KOPT-K1 (cell line): ENCODE measurements around the gene CFAP46.
"Not testable (repeated sequence)": the region's sequence is repeated elsewhere in the genome, so short reads cannot be mapped to it uniquely, and the experiment has no call there.

Experiments used
- H3K27ac ChIP-seq: fragments of 200-600 bp; sonication (generic); 2 replicates; pipeline ENCODE4 v1.5.1; 2016; ENCODE audit warnings: antibody characterized with exemption, mild to moderate bottlenecking, low read depth, low read length; ENCODE audit not compliant: poor library complexity, severe bottlenecking
- H3K36me3 ChIP-seq: fragments of 200-600 bp; sonication (generic); 2 replicates; pipeline ENCODE4 v1.5.1; 2017; ENCODE audit warnings: antibody characterized with exemption, mild to moderate bottlenecking, low read length, moderate library complexity; ENCODE audit not compliant: insufficient read depth
- H3K9me3 ChIP-seq: fragments of 200-600 bp; sonication (generic); 2 replicates; pipeline ENCODE4 v1.5.1; 2017; ENCODE audit warnings: antibody characterized with exemption, low read length, mild to moderate bottlenecking; ENCODE audit not compliant: insufficient read depth, poor library complexity, severe bottlenecking

Gene CFAP46

DNA sequence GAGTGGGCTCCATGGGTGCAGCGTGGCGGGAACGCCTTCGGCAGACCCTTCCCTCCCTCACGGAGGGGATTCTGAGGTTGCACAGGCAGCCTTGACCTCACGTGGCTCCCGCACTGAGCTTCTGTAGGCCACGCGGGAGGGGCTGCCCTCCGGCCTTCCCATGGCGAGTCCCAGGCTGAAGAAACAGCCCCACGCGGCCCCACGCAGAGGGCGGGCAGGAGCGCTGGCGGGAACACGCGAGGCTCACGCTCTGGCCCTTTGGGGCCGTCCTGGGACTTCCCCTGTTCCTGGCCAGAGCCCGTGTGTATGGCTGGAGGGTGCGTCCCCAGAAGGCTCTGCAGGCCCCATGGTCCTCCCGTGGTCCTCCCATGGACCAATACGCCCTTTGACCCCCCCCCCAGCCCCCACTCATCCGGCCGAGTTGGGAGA is 134.7 kb downstream of the CFAP46 start:
- Histone ChIP-seq H3K9me3 (no peaks in the 10 kb centered on the region), H3K36me3 (no peaks in the 10 kb centered on the region), H3K27ac (no peak overlapping the region)

GRCh38 chr10:132806561-132807003 is 135.8 kb downstream of the CFAP46 start:
- no peaks in the 10 kb centered on the region for H3K9me3 ChIP-seq
- no peaks in the 10 kb centered on the region for H3K36me3 ChIP-seq
- H3K27ac ChIP-seq: no peak overlapping the region

DNA sequence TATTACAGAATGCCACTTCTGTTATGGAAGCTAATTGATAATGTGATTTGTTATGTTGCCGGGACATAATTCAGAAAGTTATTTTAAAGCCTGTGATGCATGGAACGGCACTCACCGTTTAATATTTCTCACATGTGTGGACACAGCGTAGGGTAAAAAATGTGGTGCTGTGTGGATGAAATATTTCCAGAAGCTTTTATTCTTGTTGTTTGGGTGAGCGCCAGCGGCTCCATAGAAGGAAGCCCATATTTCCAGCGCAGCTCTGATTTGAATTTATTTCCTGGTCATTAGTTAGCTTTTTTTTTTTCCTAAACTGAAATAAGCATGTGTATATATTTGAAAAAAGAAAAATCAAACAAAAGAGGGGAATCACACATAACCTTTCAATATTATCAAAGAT is 136.3 kb downstream of the CFAP46 start:
- H3K27ac ChIP-seq: no peak overlapping the region
- H3K36me3 ChIP-seq: no peaks in the 10 kb centered on the region
- no peaks in the 10 kb centered on the region for H3K9me3 ChIP-seq

- H3K36me3 ChIP-seq: no peaks in the 10 kb centered on the region
- no peak overlapping the region for H3K27ac ChIP-seq
- no peaks in the 10 kb centered on the region for H3K9me3 ChIP-seq
These were observed 136.8 kb downstream of the CFAP46 start for GRCh38 chr10:132805599-132805998.

GRCh38 chr10:132804785-132805426 is 137.5 kb downstream of the CFAP46 start:
- Histone ChIP-seq H3K36me3 (no peaks in the 10 kb centered on the region), H3K27ac (no peak overlapping the region), H3K9me3 (no peaks in the 10 kb centered on the region)

DNA sequence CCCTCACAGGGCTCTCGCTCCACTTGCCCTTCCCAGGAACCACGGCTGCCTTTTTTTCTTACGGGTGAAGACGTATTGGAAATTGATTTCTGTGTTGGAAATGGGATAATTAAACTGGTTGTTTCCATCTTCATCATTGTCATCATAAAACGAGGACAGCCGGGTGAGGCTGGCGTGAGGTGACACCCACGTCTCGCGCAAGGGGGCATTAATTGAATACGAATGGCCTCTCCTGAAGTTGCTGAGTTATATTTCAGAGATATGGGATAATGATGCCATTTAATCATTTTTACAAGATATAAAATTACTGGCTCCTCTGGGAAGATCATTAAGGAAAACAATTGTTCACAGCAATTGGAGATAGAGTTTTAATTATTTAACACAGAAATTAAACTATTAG is 138.1 kb downstream of the CFAP46 start:
- Histone ChIP-seq H3K9me3 (no peaks in the 10 kb centered on the region), H3K36me3 (no peaks in the 10 kb centered on the region), H3K27ac (no peak overlapping the region)

DNA sequence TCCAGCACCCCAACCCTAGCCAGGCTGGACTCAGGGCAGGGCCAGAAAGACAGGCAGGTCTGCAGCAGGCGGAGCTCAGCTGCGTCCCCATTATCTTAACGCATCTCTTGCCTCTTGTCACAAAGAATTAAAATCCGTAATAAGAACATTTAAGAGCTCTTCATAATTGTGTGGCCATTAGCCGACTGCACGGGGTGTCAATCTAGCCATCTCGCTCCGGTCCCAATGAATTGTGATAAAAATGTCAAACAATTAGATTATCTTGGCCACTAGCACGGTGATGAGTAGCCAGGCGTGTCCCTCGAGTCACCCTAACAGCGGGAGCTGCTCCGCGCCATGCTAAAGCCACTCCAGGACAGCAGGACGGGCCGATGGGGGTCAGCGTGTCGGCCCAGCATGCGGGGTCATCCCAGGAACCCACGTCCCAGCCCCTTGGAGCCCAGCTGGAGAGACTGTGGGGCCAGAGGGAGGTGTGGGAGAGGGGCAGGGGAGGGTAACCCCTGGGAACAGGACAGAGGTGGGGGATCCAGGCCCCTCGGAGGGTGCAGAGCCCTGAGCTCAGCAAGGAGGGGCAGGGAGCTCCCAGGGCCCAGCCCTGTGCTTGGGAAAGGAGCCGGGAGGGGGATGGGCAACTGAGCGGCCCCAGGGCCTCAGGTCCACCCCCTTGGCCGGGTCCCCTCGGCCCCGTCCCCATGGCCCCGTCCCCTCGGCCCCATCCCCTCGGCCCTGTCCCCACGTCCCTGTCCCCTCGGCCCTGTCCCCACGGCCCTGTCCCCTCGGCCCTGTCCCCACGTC is 138.8 kb downstream of the CFAP46 start:
- H3K9me3 ChIP-seq: no peaks in the 10 kb centered on the region
- no peak overlapping the region for H3K27ac ChIP-seq
- no peaks in the 10 kb centered on the region for H3K36me3 ChIP-seq

DNA sequence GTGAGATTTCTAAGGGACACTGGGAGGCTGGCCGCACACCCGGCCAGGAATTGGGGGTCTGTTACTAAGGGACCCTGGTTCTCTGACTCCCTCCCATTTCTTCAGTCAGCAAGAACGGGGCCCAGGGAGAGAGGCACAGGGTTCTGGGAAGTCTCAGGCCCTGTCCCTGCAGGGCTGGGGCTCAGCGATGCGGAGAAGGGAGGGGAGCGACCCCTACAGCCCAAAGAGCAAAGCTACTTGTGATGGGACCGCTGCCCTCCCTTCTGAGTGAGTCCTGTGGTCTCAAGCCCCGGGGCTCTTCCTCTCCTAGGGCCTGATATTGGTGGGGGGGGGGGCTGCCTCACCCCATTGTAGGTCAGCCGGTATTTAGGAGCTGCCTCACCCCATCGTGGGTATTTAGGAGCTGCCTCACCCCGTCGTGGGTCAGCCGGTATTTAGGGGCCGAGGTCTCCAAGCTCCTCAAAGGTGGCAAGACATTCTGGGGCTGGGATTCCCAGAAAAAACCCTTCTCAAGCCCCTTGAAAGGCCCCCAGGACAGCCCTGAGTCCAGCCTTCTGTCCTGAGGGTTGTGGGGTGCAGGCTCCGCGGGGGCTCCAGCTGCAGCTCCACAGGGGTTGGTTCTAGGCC is 139.6 kb downstream of the CFAP46 start:
- Histone ChIP-seq H3K27ac (no peak overlapping the region), H3K9me3 (no peaks in the 10 kb centered on the region), H3K36me3 (no peaks in the 10 kb centered on the region)

GRCh38 chr10:132802048-132802447 is 140.3 kb downstream of the CFAP46 start:
- Histone ChIP-seq H3K27ac (no peak overlapping the region), H3K36me3 (no peaks in the 10 kb centered on the region), H3K9me3 (no peaks in the 10 kb centered on the region)

DNA sequence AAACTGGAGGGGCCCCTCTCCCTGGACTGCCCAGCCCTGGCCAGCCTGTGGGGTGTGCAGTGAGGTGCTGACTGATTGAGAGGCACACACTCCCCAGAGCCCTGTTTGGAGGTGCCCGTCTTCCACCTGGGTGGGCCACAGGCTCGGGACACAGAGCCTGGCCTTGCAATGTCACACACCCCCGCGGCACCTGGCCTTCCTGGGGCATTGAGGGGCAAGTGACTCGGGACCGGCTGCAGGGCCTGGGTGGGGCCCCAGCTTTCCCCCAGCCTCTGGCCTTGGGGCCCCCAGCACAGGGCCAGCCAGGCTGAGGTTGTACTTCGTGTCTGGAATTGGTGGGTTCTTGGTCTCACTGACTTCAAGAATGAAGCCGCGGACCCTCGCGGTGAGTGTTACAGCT is 142.5 kb downstream of the CFAP46 start:
- H3K36me3 ChIP-seq: no peaks in the 10 kb centered on the region
- H3K27ac ChIP-seq: no peak overlapping the region
- H3K9me3 ChIP-seq: no peaks in the 10 kb centered on the region

GRCh38 chr10:132798876-132799275 is 143.5 kb downstream of the CFAP46 start:
- Histone ChIP-seq H3K9me3 (no peaks in the 10 kb centered on the region), H3K36me3 (no peaks in the 10 kb centered on the region), H3K27ac (no peak overlapping the region)

GRCh38 chr10:132798403-132798802 is 144.0 kb downstream of the CFAP46 start:
- Histone ChIP-seq H3K9me3 (no peaks in the 10 kb centered on the region), H3K27ac (no peak overlapping the region), H3K36me3 (no peaks in the 10 kb centered on the region)

DNA sequence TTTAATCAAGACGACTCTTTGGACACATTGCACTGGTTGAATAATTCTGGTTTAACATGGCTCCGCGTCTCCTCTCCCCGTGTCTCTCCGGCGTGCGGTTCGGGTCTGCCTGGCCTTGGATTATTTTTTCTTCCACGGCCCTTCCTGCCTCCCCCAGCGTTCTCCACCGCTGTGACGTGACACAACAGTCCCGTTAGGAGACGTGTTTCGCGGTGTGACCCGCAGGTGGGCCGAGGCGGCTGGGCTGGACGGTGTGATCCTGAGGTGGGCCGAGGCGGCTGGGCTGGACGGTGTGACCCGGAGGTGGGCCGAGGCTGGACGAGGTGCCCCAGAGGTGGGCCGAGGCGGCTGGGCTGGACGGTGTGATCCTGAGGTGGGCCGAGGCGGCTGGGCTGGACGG is 144.4 kb downstream of the CFAP46 start:
- not testable (repeated sequence) for H3K9me3 ChIP-seq, H3K27ac ChIP-seq, H3K36me3 ChIP-seq

GRCh38 chr10:132796846-132797245 is 145.5 kb downstream of the CFAP46 start:
- Histone ChIP-seq H3K9me3 (no peaks in the 10 kb centered on the region), H3K27ac (no peak overlapping the region), H3K36me3 (no peaks in the 10 kb centered on the region)
